ENCODE results near the gene ADGRA1.

The ADGRA1 gene

DNA sequence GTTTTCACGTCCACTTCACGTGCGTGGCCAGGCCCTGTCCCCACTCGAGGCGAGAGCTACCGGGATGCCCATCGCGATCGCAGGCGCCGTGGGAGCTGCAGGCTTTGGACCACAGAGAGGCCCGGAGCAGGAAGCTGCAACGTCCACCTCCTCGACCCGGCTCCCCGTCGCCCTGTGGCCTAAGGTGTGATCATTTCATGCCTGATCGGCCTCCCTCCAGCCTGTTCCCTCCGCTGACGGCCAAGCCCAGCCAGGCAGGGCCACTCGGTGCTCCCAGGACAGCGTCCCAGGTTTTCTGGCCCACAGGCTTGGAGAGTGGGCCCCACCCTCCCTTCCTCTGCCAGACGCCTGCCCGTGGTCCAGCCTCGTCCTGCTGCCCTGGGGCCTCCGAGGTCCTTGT is 91.9 kb downstream of the ADGRA1 start:
- no peak for DNase-seq (ENCODE audit: low read depth)

GRCh38 chr10:133180192-133180964 is 92.7 kb downstream of the ADGRA1 start:
- no peak for DNase-seq (ENCODE audit: low read depth)

DNA sequence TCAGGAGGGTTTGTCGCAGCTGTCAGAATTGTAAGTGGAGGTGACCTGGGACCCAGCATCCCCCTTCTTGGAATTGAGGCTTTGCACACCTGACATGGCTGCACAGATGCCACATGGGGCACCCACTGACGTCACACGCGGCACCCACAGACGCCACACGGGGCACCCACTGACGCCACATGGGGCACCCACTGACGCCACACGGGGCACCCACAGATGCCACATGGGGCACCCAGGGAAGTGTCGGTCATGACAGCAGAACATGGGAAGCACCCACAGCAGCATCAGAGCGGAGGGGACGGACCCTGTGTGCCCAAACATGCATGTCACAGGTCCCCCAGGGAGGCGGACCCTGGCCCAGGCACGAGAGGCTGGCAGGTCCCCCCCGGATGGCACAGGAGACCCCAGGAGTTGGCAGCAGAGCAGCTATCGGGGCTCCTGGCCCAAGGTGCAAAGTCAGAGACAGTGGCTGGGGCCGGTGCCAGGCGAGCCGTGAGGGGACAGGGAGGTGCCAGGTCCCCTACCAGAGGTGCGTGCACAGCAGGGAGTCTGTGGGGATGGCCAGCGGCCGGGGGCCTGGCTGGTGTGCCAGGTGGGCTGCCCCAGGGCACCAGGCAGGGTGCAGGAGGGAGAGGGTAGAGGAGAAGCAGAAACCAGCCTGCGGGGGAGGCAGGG is 93.4 kb downstream of the ADGRA1 start:
- no peak for DNase-seq (ENCODE audit: low read depth)
